Neural crest cell (in vitro differentiated cells): Measurements from ENCODE around the gene ULBP3. TPM values are rescaled to one million over a fixed set of nuclear protein-coding genes. Genes with fewer than 3 reads are reported as not detected.

Source experiments
- DNase-seq: peaks from one replicate; pipeline ENCODE4 v3.0.0; 2021; ENCODE audit warnings: low read depth, mixed read lengths, low spot score
- H3K27ac Mint-ChIP-seq: one replicate; pipeline ENCODE4 v1.8.0; 2021; ENCODE audit warnings: mild to moderate bottlenecking, mixed read lengths; ENCODE audit not compliant: unreplicated experiment
- H3K27me3 Mint-ChIP-seq: 2 replicates; pipeline ENCODE4 v1.8.0; 2021; ENCODE audit warnings: low read depth, mild to moderate bottlenecking, mixed read lengths
- H3K36me3 Mint-ChIP-seq: 2 replicates; pipeline ENCODE4 v1.8.0; 2021; ENCODE audit warnings: low read depth, mild to moderate bottlenecking, mixed read lengths
- H3K4me1 Mint-ChIP-seq: 2 replicates; pipeline ENCODE4 v1.8.0; 2021; ENCODE audit warnings: mixed read lengths
- H3K4me3 Mint-ChIP-seq: one replicate; pipeline ENCODE4 v1.8.0; 2021; ENCODE audit warnings: mild to moderate bottlenecking, mixed read lengths
- H3K9me3 Mint-ChIP-seq: 2 replicates; pipeline ENCODE4 v1.8.0; 2021; ENCODE audit warnings: mixed read lengths
- CTCF ChIP-seq: fragments of 200-600 bp; sonication (generic); conservative IDR thresholded peaks from 2 replicates; pipeline ENCODE4 v1.5.0; 2021; ENCODE audit warnings: antibody characterized with exemption, mild to moderate bottlenecking
- total RNA-seq: library from RNA; stranded (reverse); gene quantifications from 2 replicates; pipeline ENCODE4 v1.2.1, GENCODE V29; 2021

ULBP3 gene
- total RNA-seq, 1 donor from 2014 or later = 17.5 TPM

DNA sequence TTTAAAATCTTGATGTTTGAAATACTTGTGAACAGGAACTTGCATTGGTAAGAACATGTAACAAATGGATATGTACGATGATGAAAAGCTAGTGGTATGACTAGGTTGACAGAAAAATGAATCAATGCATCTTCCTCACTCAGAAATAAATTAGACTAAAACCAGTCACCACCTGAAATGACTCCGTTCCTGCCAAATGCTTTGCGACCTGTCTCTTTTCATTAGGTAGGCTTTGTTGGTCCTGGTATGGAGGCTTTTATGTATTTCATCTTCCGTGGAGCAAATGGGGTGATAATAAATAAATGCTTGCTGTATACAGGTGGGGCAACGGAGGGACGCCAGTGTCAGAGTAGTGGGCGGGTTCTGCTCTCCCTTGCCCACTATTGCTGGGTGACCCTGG lies 17.1 kb upstream of the ULBP3 start:
- no peaks in the 10 kb centered on the region for H3K27me3 Mint-ChIP-seq
- H3K36me3 Mint-ChIP-seq = no peaks in the 10 kb centered on the region
- H3K27ac Mint-ChIP-seq = no peak overlapping the region
- H3K4me3 Mint-ChIP-seq = no peak overlapping the region
- H3K4me1 Mint-ChIP-seq = peaks cover 26% of the 10 kb centered on the region
- no peak for DNase-seq
- no peak for TF ChIP-seq CTCF
- no peaks in the 10 kb centered on the region for H3K9me3 Mint-ChIP-seq

- Mint-ChIP-seq H3K27me3 (no peaks in the 10 kb centered on the region), H3K9me3 (peaks cover 2% of the 10 kb centered on the region), H3K4me1 (peaks cover 26% of the 10 kb centered on the region), H3K27ac (no peak overlapping the region), H3K36me3 (no peaks in the 10 kb centered on the region), H3K4me3 (no peak overlapping the region)
- no peak for TF ChIP-seq CTCF
- DNase-seq = no peak
These were observed 15.5 kb upstream of the ULBP3 start for GRCh38 chr6:150084426-150084825.

DNA sequence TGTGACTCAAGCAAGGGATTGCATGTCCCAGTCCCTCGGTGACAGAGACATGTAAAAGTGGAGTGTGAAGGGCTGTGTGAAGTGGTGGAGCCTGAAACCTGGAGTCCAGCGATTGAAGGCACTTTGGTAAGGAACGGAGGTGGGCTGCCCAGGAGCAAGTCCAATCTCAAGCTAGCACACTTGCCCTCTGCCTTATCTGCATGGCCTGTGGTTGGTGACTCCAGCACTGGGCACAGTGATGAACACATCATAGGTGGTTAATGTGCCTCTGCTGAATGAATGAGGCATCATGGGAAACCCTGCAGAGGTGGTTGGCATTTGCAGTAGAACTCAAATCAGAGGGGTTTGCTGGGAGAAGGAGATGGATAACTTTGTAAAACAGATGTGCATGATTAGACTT lies 14.9 kb upstream of the ULBP3 start:
- Mint-ChIP-seq H3K4me1 (peaks cover 23% of the 10 kb centered on the region), H3K27ac (no peak overlapping the region), H3K9me3 (peaks cover 2% of the 10 kb centered on the region), H3K36me3 (no peaks in the 10 kb centered on the region), H3K27me3 (no peaks in the 10 kb centered on the region), H3K4me3 (no peak overlapping the region)
- TF ChIP-seq CTCF = no peak
- no peak for DNase-seq

GRCh38 chr6:150081702-150082101 lies 12.8 kb upstream of the ULBP3 start:
- Mint-ChIP-seq H3K9me3 (peaks cover 2% of the 10 kb centered on the region), H3K27ac (no peak overlapping the region), H3K4me3 (no peak overlapping the region), H3K4me1 (peaks cover 6% of the 10 kb centered on the region), H3K27me3 (peaks cover 3% of the 10 kb centered on the region), H3K36me3 (no peaks in the 10 kb centered on the region)
- no peak for TF ChIP-seq CTCF
- DNase-seq = no peak

DNA sequence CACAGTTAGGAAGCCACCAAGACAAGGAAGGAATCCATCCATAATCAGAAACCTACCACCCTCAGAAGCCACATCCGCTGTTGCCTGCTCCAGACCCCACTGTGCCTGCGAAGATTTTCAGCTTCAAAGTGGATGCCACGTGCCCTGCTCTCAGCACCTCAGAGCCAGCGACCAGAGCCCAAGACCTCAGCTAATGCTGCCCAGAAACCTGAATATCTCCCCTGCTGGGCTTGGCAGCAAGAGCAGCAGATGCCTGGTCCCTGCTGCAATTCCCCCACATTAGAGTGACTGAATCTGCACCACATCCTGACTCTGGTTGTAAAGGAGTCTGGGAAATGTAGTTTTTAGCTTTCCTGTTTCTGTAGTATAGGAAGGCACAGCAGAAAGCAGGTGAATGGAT lies 10.7 kb upstream of the ULBP3 start:
- H3K4me3 Mint-ChIP-seq = no peak overlapping the region

More for the DNA sequence above, 10.7 kb upstream of the ULBP3 start:
- H3K27me3 Mint-ChIP-seq = peaks cover 3% of the 10 kb centered on the region
- no peaks in the 10 kb centered on the region for H3K36me3 Mint-ChIP-seq
- peaks cover 18% of the 10 kb centered on the region for H3K4me1 Mint-ChIP-seq
- H3K9me3 Mint-ChIP-seq = peaks cover 2% of the 10 kb centered on the region
- no peak overlapping the region for H3K27ac Mint-ChIP-seq
- TF ChIP-seq CTCF = no peak
- DNase-seq = no peak
